GM13976 (cell line): Measurements from ENCODE around the gene SLC25A21.

Source experiments
- DNase-seq: peaks from one replicate; pipeline ENCODE4 v3.0.0; 2012; ENCODE audit warnings: low spot score
- CTCF ChIP-seq: IDR thresholded peaks from 2 replicates; pipeline ENCODE4 v1.5.1; 2012; ENCODE audit warnings: borderline replicate concordance, mild to moderate bottlenecking; ENCODE audit not compliant: insufficient read depth; ENCODE audit errors: extremely low read depth, missing control alignments, control extremely low read depth
- in situ Hi-C: fragments of 300-500 bp; cut with MboI; formaldehyde crosslinking; loops from one replicate; pipeline ENCODE4 v1.12.0; 2022; ENCODE audit warnings: low sequenced_read_pairs, mixed read lengths, inconsistent platforms; ENCODE audit not compliant: unreplicated experiment

Gene SLC25A21

GRCh38 chr14:37118673-37119366, 53.6 kb downstream of the SLC25A21 start:
- TF ChIP-seq CTCF: no peak
- no peak for DNase-seq
- in situ Hi-C loops: no loop called here

- no peak for TF ChIP-seq CTCF
- in situ Hi-C loops: no loop called here
- no peak for DNase-seq
These were observed 55.2 kb downstream of the SLC25A21 start for GRCh38 chr14:37116933-37117849.

- in situ Hi-C loops: no loop called here
- TF ChIP-seq CTCF: no peak
- DNase-seq: no peak
These were observed 57.0 kb downstream of the SLC25A21 start for GRCh38 chr14:37115406-37115805.

DNA sequence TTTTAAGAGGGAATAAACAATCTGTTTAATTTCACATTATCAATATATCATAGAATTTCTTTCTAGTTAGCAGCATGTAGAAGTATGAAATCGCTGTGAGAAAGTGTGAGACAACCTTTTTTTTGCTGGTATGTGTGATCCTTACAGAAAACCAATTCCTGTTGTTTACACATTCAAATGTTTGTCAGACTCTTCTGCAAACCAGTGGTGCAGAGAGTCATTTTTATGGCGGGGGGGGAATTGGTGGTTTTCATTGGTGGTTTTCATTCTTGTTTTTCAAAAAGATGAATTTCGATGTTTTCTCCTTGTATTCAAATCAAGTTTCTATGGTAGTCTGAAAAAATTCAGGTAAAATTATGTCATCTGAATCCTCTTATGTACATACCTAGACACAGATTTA, 57.8 kb downstream of the SLC25A21 start:
- in situ Hi-C loops: no loop called here
- no peak for DNase-seq

DNA sequence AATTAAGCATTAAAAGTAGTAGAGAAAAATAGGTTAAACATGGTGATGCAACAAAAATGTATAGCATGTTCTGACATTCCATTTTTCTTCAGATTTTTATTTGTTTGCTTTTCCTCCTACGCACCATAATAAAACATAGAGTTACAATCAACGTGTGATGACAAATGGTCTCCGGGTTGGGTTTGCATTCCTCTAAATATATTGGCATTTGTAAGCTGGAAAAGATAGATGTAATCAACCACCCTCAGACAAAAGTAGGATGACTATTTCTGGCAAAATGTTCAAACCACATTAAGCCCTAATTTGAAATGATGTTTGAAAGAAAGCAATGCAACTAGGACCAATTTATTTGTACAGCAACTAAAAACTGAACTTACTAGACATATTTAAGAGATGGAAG, 58.4 kb downstream of the SLC25A21 start:
- DNase-seq: no peak

More for the DNA sequence above, 57.8 kb downstream of the SLC25A21 start:
- TF ChIP-seq CTCF: no peak

More for the DNA sequence above, 58.4 kb downstream of the SLC25A21 start:
- in situ Hi-C loops: no loop called here
- no peak for TF ChIP-seq CTCF
